Activated gamma-delta T cell (primary cell): ENCODE results near the gene ENKD1.

ENCODE experiments used
- DNase-seq: peaks from one replicate; lab custom pipeline; 2025; lab: John Stamatoyannopoulos, UW

Gene ENKD1

DNA sequence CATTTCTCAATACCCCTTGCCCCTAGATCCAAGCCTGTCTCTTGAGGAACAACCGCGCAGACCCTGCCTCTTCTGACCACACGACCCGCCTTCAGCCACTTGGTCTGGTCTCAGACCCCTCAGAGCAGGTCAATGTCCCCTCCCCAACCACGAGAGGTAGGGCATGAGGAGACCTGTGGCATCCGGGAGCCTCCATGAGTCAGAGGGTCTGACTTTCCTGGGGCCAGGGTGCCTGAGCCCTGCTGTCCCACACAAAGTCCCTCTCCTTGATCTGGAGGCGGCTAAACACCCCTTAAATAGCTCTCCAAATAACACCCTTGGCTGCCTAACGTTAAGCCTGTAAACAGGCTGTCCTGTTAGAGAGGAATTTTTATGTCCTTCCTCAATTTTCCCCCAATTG is 16.5 kb downstream of the ENKD1 start:
- DNase-seq, result no peak

GRCh38 chr16:67649494-67649931 is 17.0 kb downstream of the ENKD1 start:
- DNase-seq, result no peak

- no peak for DNase-seq
Measured at GRCh38 chr16:67648764-67649407, 17.7 kb downstream of the ENKD1 start.

- DNase-seq, result no peak
Measured at GRCh38 chr16:67648088-67648763, 18.3 kb downstream of the ENKD1 start.

DNA sequence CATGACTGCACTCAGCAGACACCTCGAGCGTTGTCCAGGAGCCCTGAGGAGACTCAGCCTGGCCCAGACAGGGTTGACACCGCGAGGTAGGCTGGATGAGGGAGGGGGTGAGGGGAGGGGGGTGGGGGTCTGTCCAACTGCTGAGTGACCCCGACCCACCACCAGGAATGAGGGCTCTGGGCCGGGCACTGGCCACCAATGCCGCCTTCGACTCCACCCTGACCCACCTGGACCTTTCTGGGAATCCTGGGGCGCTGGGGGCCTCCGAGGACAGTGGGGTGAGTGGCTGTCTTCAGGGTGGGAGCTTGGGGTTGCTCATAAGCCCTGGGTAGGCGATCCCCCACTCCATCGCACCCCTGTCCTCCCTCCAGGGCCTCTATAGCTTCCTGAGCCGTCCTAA is 18.9 kb downstream of the ENKD1 start:
- DNase-seq, result no peak

DNA sequence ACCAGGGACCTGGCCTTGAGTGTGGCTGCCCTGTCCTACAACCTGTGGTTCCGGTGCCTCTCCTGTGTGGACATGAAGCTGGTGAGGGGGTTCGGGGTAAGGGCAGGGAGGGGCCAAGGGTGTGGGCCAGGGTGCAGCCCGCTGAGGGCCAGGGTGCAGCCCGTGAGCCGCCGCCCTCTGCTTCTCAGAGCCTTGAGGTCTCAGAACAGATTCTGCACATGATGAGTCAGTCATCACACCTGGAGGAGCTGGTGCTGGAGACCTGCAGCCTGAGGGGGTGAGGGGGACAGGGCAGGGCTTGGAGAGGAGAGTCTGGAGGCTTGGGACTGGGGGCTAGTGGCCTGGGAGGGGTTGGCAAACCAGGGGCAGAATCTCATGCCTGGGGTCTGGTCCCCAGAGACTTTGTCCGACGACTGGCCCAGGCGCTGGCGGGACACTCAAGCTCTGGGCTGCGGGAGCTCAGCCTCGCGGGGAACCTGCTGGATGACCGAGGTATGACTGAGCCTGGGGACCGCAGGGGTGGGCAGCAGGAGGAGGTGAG is 19.4 kb downstream of the ENKD1 start:
- no peak for DNase-seq

GRCh38 chr16:67645397-67646121 is 21.0 kb downstream of the ENKD1 start:
- no peak for DNase-seq

- DNase-seq, result no peak
Measured at GRCh38 chr16:67644038-67644437, 22.5 kb downstream of the ENKD1 start.

GRCh38 chr16:67641779-67642708 is 24.5 kb downstream of the ENKD1 start:
- no peak for DNase-seq

GRCh38 chr16:67637625-67638024 is 28.9 kb downstream of the ENKD1 start:
- no peak for DNase-seq

GRCh38 chr16:67636713-67637112 is 29.8 kb downstream of the ENKD1 start:
- no peak for DNase-seq

- DNase-seq, result no peak
Measured at GRCh38 chr16:67632415-67633172, 34.0 kb downstream of the ENKD1 start.

DNA sequence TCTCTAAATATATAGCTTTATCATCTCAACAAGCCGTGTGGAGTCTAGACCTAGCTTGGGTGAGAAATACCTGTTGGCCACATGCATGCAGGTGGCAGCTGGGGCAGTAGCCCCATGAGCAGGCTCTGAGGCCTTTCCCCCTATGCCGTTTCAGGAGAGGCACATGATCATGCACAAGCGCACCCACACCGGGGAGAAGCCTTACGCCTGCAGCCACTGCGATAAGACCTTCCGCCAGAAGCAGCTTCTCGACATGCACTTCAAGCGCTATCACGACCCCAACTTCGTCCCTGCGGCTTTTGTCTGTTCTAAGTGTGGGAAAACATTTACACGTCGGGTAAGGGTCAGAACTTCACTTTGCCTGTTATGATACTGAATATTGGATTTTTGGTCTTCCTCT is 38.3 kb downstream of the ENKD1 start:
- DNase-seq, result no peak

DNA sequence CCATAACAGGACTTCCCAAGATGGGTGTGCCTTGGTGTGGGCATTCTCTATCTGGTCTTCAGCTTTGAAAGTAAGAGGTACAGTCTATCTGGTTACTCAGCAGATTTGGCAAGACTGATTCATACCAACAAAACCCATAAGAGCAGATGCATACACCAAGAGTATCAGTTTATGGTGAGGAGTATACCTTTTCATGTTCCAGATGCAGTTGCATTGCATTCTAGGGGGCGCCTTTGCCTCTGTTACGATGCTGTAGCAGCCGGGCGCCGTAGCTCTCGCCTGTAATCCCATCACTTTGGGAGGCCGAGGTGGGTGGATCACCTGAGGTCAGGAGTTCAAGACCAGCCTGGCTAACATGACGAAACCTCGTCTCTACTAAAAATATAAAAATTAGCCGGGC is 52.7 kb downstream of the ENKD1 start:
- no peak for DNase-seq
